ENCODE results near the gene COL16A1.
"Not testable (repeated sequence)": the region's sequence is repeated elsewhere in the genome, so short reads cannot be mapped to it uniquely, and the experiment has no call there.

Gene COL16A1

GRCh38 chr1:31732751-31733289 lies 29.0 kb upstream of the COL16A1 start:
- no peak for DNase-seq

- DNase-seq = no peak
Measured at GRCh38 chr1:31732343-31732742, 28.5 kb upstream of the COL16A1 start.

GRCh38 chr1:31731049-31731565 lies 27.3 kb upstream of the COL16A1 start:
- DNase-seq = no peak

- no peak for DNase-seq
Measured at GRCh38 chr1:31730336-31731048, 26.7 kb upstream of the COL16A1 start.

- DNase-seq = no peak
Measured at GRCh38 chr1:31727849-31728248, 24.0 kb upstream of the COL16A1 start.

GRCh38 chr1:31727195-31727594 lies 23.4 kb upstream of the COL16A1 start:
- DNase-seq = no peak

GRCh38 chr1:31726715-31727114 lies 22.9 kb upstream of the COL16A1 start:
- DNase-seq = no peak

- no peak for DNase-seq
Measured at GRCh38 chr1:31725777-31726535, 22.1 kb upstream of the COL16A1 start.

- DNase-seq = no peak
Measured at GRCh38 chr1:31725134-31725533, 21.3 kb upstream of the COL16A1 start.

- DNase-seq = peak in 1 of 2 donors; percentile 24
Measured at GRCh38 chr1:31723828-31724359, 20.1 kb upstream of the COL16A1 start.

GRCh38 chr1:31718327-31718897 lies 14.6 kb upstream of the COL16A1 start:
- no peak for DNase-seq

- no peak for DNase-seq
Measured at GRCh38 chr1:31717341-31717740, 13.5 kb upstream of the COL16A1 start.

- no peak for DNase-seq
Measured at GRCh38 chr1:31715873-31716220, 12.0 kb upstream of the COL16A1 start.

- peak; percentile 46 to 81 for DNase-seq
Measured at GRCh38 chr1:31715087-31715872, 11.5 kb upstream of the COL16A1 start.

GRCh38 chr1:31714442-31715086 lies 10.7 kb upstream of the COL16A1 start:
- peak in 1 of 2 donors; percentile 32 for DNase-seq

GRCh38 chr1:31712630-31713029 lies 8.8 kb upstream of the COL16A1 start:
- no peak for DNase-seq

- no peak for DNase-seq
Measured at GRCh38 chr1:31712068-31712467, 8.3 kb upstream of the COL16A1 start.

GRCh38 chr1:31708324-31708723 lies 4.5 kb upstream of the COL16A1 start:
- DNase-seq = no peak

- no peak for DNase-seq
Measured at GRCh38 chr1:31707711-31708110, 3.9 kb upstream of the COL16A1 start.

GRCh38 chr1:31707059-31707600 lies 3.3 kb upstream of the COL16A1 start:
- not testable (repeated sequence) for DNase-seq

- no peak for DNase-seq
Measured at GRCh38 chr1:31706384-31707058, 2.7 kb upstream of the COL16A1 start.

Data from hippocampal formation (tissue), 2 donors.